Raji (cell line): Measurements from ENCODE around the gene ZSCAN23.

Experiments used
- POLR2A ChIP-seq: IDR thresholded peaks from 2 replicates; pipeline ENCODE4 v1.6.1; 2011; ENCODE audit warnings: low read depth, low read length, control low read depth; ENCODE audit not compliant: insufficient read depth

Gene ZSCAN23

GRCh38 chr6:28399350-28400121, 43.8 kb downstream of the ZSCAN23 start, which contains the start of gene ZSCAN12:
TSS of gene ZSCAN12 (minus strand) at chr6:28399747. CDS start at chr6:28398405, 1,342 bp downstream.
- TF ChIP-seq POLR2A: no peak; the same call in 1 of the 2 replicates

GRCh38 chr6:28395918-28396317, 47.4 kb downstream of the ZSCAN23 start:
- no peak for TF ChIP-seq POLR2A

DNA sequence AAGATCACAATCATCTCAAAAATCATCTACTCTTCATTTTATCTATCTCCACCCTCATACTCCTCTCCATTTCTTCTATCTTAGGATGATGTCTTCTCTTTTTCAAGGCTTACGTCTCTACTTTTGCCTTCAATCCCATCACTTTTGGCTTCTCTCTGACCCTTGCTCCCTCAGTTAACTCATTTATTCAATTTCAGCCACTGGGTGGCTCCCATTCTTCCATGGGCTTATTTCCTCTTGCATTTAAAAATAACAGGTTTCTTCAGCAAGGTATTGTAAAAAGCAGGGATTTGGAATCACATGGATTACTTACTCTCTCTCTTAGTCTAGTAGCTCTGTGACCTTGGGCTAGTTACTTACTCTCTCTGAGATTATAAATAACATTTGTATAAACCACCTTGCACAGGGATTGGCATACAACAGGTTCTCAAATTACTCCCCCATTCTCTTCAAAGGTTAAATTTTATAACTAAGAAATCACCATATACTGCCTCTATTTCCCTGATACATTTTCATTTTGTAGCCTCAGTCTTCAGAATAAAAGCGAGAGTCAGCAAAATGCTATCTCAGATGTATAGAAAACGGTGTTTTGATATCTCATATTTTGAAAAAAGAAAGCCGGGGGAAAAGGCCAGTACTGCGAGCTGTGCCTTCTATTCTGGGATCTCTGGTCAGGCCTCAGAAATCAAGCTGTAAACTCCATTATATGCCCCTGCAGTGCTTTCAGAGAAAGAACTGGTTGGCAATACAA, 49.2 kb downstream of the ZSCAN23 start:
- no peak for TF ChIP-seq POLR2A

DNA sequence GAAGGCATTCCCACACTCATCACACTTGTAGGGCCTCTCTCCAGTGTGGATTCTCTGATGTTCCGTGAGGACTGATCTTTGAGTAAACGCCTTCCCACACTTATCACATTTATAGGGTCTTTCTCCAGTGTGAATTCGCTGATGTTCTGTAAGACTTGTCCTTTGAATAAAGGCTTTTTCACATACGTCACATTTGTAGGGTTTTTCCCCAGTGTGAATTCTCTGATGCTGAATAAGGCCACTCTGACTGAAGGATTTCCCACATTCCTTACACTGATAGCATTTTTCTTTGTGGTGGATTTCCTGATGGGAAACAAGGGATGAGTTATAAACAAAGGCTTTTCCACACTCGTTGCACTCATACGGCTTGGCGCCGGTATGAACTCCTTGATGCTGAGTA, 52.6 kb downstream of the ZSCAN23 start:
- TF ChIP-seq POLR2A: no peak

- no peak for TF ChIP-seq POLR2A
Measured at GRCh38 chr6:28384143-28384533, 59.2 kb downstream of the ZSCAN23 start.

GRCh38 chr6:28383235-28384142, 59.8 kb downstream of the ZSCAN23 start:
- TF ChIP-seq POLR2A: no peak
